Measurements from ENCODE around the gene SOX6. TPM values are rescaled to one million over a fixed set of nuclear protein-coding genes. Genes with fewer than 3 reads are reported as not detected.

SOX6 gene
- polyA plus RNA-seq, 3 donors = not detected

DNA sequence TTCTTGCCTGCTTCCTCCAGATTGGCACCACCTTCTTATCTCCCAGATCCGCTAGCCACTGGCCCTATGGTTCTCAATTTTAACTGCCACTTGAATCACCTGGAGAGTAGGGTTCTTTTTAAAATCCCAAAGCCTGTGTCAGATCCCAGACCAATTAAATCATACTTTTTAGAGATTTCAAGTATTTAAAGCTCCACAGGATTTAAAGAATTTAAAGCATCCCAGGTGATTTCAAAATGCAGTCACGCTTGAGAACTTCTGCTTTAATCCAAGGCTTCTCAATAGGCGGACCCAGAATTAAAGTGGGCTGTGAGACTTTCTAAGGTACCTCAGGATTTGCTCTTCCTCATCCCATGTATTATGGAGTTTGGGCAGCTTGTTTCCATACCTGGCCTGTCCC, 400.0 kb downstream of the SOX6 start:
- no CpG with 5 or more reads among the region's 3 CpGs for WGBS (ENCODE audit: insufficient coverage)
- no peak for TF ChIP-seq CTCF (IDR thresholded peaks at IDR 0.05)

GRCh38 chr11:15955595-15955994, 400.8 kb downstream of the SOX6 start:
- Histone ChIP-seq H3K36me3 (replicated peaks in 1 of 2; ENCODE audit: control insufficient read depth in 1 of 2, insufficient read depth in 2 of 2, low read length in 2 of 2) (no peaks in the 10 kb centered on the region), H3K9me3 (replicated peaks in 1 of 2; ENCODE audit: control insufficient read depth in 1 of 2, insufficient read depth in 1 of 2, low read length in 2 of 2) (no peaks in the 10 kb centered on the region), H3K4me1 (ENCODE audit: control insufficient read depth in 1 of 2, insufficient read depth in 2 of 2, low read length in 2 of 2) (no peaks in the 10 kb centered on the region), H3K4me2 (replicated peaks; ENCODE audit: extremely low read depth, low read length, poor library complexity, severe bottlenecking) (no peak overlapping the region), H3K27me3 (ENCODE audit: control insufficient read depth in 2 of 2, insufficient read depth in 2 of 2, low read length in 2 of 2) (no peaks in the 10 kb centered on the region), H4K20me1 (ENCODE audit: insufficient read depth, low read length) (no peaks in the 10 kb centered on the region), H2AFZ (ENCODE audit: insufficient read depth, low read depth, low read length, poor library complexity, severe bottlenecking) (no peak overlapping the region), H3K9ac (ENCODE audit: insufficient read depth, low read length, poor library complexity, severe bottlenecking) (no peak overlapping the region), H3K79me2 (ENCODE audit: insufficient read depth, low read length) (no peaks in the 10 kb centered on the region), H3K27ac (ENCODE audit: low read depth in 1 of 2, low read length in 2 of 2) (no peak overlapping the region), H3K4me3 (replicated peaks in 1 of 3; ENCODE audit: low read depth in 2 of 3, low read length in 3 of 3) (no peak overlapping the region)
- H3K4me3 Mint-ChIP-seq = no peak overlapping the region
- H3K27ac Mint-ChIP-seq = no peak overlapping the region
- H3K27me3 Mint-ChIP-seq (ENCODE audit: low read depth in 3 of 3) = peaks cover 0 to 2% (median 0%) of the 10 kb centered on the region in 3 donors
- DNase-seq = no peak
- WGBS (ENCODE audit: insufficient coverage) = 61% methylated on average over 2 of the region's 2 CpGs
- intact Hi-C loops (cut with micrococcal nuclease) = no loop called here
- no peaks in the 10 kb centered on the region for H3K36me3 Mint-ChIP-seq
- no peaks in the 10 kb centered on the region for H3K4me1 Mint-ChIP-seq
- H3K9me3 Mint-ChIP-seq = peaks cover 0 to 8% (median 1%) of the 10 kb centered on the region in 7 donors
- no peak for TF ChIP-seq CTCF (IDR thresholded peaks at IDR 0.05)

More for the DNA sequence above, 400.0 kb downstream of the SOX6 start:
- Histone ChIP-seq H3K27me3 (ENCODE audit: control insufficient read depth in 2 of 2, insufficient read depth in 2 of 2, low read length in 2 of 2) (no peaks in the 10 kb centered on the region), H3K4me3 (replicated peaks in 1 of 3; ENCODE audit: low read depth in 2 of 3, low read length in 3 of 3) (no peak overlapping the region), H3K27ac (ENCODE audit: low read depth in 1 of 2, low read length in 2 of 2) (no peak overlapping the region), H3K36me3 (replicated peaks in 1 of 2; ENCODE audit: control insufficient read depth in 1 of 2, insufficient read depth in 2 of 2, low read length in 2 of 2) (no peaks in the 10 kb centered on the region), H3K79me2 (ENCODE audit: insufficient read depth, low read length) (no peaks in the 10 kb centered on the region), H4K20me1 (ENCODE audit: insufficient read depth, low read length) (no peaks in the 10 kb centered on the region), H2AFZ (ENCODE audit: insufficient read depth, low read depth, low read length, poor library complexity, severe bottlenecking) (no peak overlapping the region), H3K4me1 (ENCODE audit: control insufficient read depth in 1 of 2, insufficient read depth in 2 of 2, low read length in 2 of 2) (no peaks in the 10 kb centered on the region), H3K9me3 (replicated peaks in 1 of 2; ENCODE audit: control insufficient read depth in 1 of 2, insufficient read depth in 1 of 2, low read length in 2 of 2) (no peaks in the 10 kb centered on the region), H3K9ac (ENCODE audit: insufficient read depth, low read length, poor library complexity, severe bottlenecking) (no peak overlapping the region), H3K4me2 (replicated peaks; ENCODE audit: extremely low read depth, low read length, poor library complexity, severe bottlenecking) (no peak overlapping the region)
- intact Hi-C loops (cut with micrococcal nuclease) = no loop called here
- Mint-ChIP-seq H3K36me3 (no peaks in the 10 kb centered on the region), H3K4me1 (no peaks in the 10 kb centered on the region), H3K4me3 (no peak overlapping the region), H3K27ac (no peak overlapping the region), H3K27me3 (ENCODE audit: low read depth in 3 of 3) (peaks cover 0 to 2% (median 0%) of the 10 kb centered on the region in 3 donors), H3K9me3 (peaks cover 0 to 8% (median 1%) of the 10 kb centered on the region in 7 donors)
- DNase-seq = no peak
